Cardiac septum (tissue), 1 donor: ENCODE results near the gene MED26. TPM values are rescaled to one million over a fixed set of nuclear protein-coding genes. Genes with fewer than 3 reads are reported as not detected.
"Not testable (repeated sequence)": the region's sequence is repeated elsewhere in the genome, so short reads cannot be mapped to it uniquely, and the experiment has no call there.

Source experiments
- DNase-seq: peaks from one replicate; pipeline ENCODE4 v3.0.0-alpha.2; 2020; ENCODE audit warnings: low spot score
- intact Hi-C: fragments of 100-400 bp; cut with DNase I; formaldehyde crosslinking; loops from one replicate; pipeline ENCODE4 v1.14.0; 2022
- long read RNA-seq: library from polyadenylated mRNA; unstranded; transcript quantifications from one replicate; pipeline ENCODE4 v2.0.0, GENCODE V29; 2021
- total RNA-seq: library from RNA; stranded (reverse); fragmentation: NEBNext Ultra II Directional; extraction: Animal tissue kit (Norgen Biotek cat#: 25700); gene quantifications from one replicate; pipeline ENCODE4 v1.2.1, GENCODE V29; 2021
- donor health status: DM: no; HTN: no; CAD: no.

MED26 gene
- 4.3 TPM for total RNA-seq
- long read RNA-seq, transcript MED26-202 (1 exons, 3,871 nt): major isoform, 19 of 22 reads
- long read RNA-seq, partial matches to known transcripts: 0 of 22 reads
- long read RNA-seq, other reads (novel, unspliced or antisense): 0 of 22 reads

GRCh38 chr19:16628183-16628983 is at the start of gene MED26:
Gene MED26, minus strand, starts transcription at chr19:16628204. Its CDS starts 261 bp downstream, at chr19:16627943.
- DNase-seq: peak; percentile 99
- intact Hi-C loops: loop anchor here (1.0 to 5.0 kb wide), 3 partner anchors 41 to 86 kb away; partner anchors contain the start of genes CHERP and SLC35E1

GRCh38 chr19:16677055-16677454 is 49.1 kb upstream of the MED26 start:
- no peak for DNase-seq
- intact Hi-C loops: no loop called here

GRCh38 chr19:16676101-16676798 is 48.2 kb upstream of the MED26 start:
- DNase-seq: no peak
- intact Hi-C loops: no loop called here

- intact Hi-C loops: not testable (repeated sequence)
These were observed 45.8 kb upstream of the MED26 start for GRCh38 chr19:16673839-16674238.

GRCh38 chr19:16673231-16673630 is 45.2 kb upstream of the MED26 start:
- intact Hi-C loops: no loop called here
- DNase-seq: no peak

More at GRCh38 chr19:16673839-16674238, 45.8 kb upstream of the MED26 start:
- not testable (repeated sequence) for DNase-seq

GRCh38 chr19:16671652-16672274 is 43.8 kb upstream of the MED26 start:
- intact Hi-C loops: no loop called here
- no peak for DNase-seq

- intact Hi-C loops: no loop called here
- DNase-seq: no peak
These were observed 42.3 kb upstream of the MED26 start for GRCh38 chr19:16670291-16670690.

GRCh38 chr19:16668702-16669101 is 40.7 kb upstream of the MED26 start:
- intact Hi-C loops, DNase-seq: not testable (repeated sequence)

GRCh38 chr19:16668176-16668575 is 40.2 kb upstream of the MED26 start:
- DNase-seq: no peak
- intact Hi-C loops: no loop called here

GRCh38 chr19:16661480-16662034 is 33.6 kb upstream of the MED26 start:
- intact Hi-C loops: no loop called here
- peak; percentile 76 for DNase-seq

- intact Hi-C loops: no loop called here
- peak; percentile 76 for DNase-seq
These were observed 32.9 kb upstream of the MED26 start, which contains the start of gene TMEM38A for GRCh38 chr19:16660763-16661479. Gene TMEM38A, plus strand, starts transcription at chr19:16661139. Its CDS starts 79 bp downstream, at chr19:16661218.

GRCh38 chr19:16659832-16660708 is 32.1 kb upstream of the MED26 start, which contains the start of gene SMIM7:
Gene SMIM7, minus strand, starts transcription at chr19:16660144. Its CDS starts 34 bp downstream, at chr19:16660110.
- intact Hi-C loops: no loop called here
- DNase-seq: peak; percentile 99

GRCh38 chr19:16659464-16659831 is 31.4 kb upstream of the MED26 start:
- intact Hi-C loops: no loop called here
- DNase-seq: no peak

GRCh38 chr19:16657384-16657783 is 29.4 kb upstream of the MED26 start:
- intact Hi-C loops: no loop called here
- no peak for DNase-seq

- no peak for DNase-seq
- intact Hi-C loops: no loop called here
These were observed 27.7 kb upstream of the MED26 start for GRCh38 chr19:16655727-16656126.

- intact Hi-C loops: no loop called here
- DNase-seq: no peak
These were observed 26.6 kb upstream of the MED26 start for GRCh38 chr19:16654627-16655026.

- DNase-seq: no peak
- intact Hi-C loops: no loop called here
These were observed 26.1 kb upstream of the MED26 start for GRCh38 chr19:16654140-16654539.

GRCh38 chr19:16652854-16653253 is 24.9 kb upstream of the MED26 start:
- no peak for DNase-seq
- intact Hi-C loops: no loop called here
